ENCODE results near the gene SH3GLB1. TPM values are rescaled to one million over a fixed set of nuclear protein-coding genes. Genes with fewer than 3 reads are reported as not detected.

The SH3GLB1 gene
- polyA plus RNA-seq, 3 donors, result 67.4 to 73.0 (median 69.6) TPM

DNA sequence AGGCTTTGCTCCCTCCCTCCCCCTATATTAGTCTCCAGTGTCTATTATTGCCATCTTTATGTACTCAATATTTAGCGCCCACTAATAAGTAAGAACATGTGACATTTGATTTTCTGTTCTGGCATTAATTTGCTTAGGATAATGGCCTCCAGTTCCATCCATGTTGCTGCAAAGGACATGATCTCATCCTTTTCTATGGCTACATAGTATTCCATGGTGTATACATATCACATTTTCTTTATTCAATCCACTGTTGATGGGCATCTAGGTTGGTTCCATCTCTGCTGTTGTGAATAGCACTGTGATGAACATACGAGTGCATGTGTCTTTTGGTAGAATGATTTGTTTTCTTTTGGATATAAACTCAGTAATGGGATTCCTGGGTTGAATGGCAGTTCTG is 61.3 kb downstream of the SH3GLB1 start:
- DNase-seq, result no peak

DNA sequence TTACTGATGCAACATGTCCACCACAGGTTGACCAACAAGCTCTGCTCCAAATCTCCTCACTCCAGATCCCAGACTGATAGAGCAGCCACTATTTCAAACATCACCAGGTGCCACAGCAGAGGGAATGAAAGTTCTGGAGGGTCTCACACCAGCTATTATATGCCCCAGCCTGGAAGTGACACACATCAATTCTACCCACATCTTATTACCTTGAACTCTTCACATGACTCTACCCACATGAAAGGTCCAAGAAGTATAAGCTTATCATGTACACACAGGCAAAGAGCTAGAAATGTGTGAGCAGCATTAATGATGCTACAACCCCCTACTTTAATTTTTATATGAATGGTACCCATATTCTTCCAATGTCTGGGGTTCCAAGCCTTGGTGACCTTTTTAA is 64.2 kb downstream of the SH3GLB1 start:
- DNase-seq, result no peak

DNA sequence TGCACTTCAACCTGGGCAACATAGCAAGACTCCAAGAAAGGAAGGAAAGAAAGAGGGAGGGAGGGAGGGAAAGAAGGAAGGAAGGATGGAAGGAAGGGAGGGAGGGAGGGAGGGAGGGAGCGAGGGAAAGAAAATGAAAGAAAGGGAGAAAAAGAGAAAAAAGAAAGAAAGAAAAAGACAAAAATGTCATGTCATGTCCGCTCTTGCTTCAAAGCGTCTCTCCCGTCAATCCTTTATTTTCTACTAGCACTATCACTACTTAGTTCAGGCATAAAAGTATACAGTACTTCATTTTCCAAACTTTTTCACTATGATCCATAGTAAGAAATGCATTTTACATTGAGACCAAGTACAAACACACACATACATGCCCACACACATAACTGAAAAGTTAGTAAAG is 64.7 kb downstream of the SH3GLB1 start:
- no peak for DNase-seq

DNA sequence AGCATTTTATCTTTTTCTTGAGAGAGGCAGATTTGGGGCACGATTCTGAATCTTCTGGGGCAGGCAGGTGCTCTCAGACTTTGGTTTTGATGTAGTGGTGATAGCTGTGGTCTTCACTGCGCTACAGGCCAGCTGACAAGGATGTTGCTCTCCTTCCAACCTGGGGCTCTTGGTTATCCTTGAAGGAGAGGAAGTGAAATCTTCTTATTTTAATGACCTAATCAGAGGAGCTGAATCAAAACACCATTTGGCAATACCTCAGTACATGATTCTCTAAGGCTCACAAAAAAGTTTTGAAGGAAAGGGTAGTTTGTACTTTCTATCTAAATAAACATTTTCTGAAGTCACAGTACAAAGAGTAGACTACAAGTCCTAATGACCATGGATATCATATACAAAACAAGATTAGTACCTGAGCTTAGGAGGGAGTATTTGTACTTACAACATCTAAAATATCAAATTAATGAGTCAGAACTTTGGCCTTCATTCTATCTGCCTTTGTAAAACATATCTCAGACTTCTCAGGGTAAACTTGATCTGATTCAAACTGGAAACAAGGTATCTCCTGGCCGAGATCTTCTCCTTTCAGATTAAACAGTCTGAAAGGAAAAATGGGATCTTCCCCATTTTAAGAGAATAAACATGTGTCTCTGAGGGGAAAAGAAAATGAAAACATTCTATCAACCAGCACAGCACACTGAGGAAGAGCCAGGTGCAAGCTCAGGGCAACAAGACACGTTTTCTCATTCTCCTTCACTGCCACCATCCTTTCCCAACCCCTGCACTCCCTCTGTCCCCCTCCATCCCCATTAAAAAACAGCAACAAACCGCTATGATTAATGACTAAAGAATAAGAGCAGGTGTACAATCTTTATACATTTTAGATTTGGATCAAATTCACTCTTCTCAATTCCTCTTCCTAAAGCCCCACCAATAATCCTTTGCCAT is 69.2 kb downstream of the SH3GLB1 start:
- DNase-seq, result no peak

DNA sequence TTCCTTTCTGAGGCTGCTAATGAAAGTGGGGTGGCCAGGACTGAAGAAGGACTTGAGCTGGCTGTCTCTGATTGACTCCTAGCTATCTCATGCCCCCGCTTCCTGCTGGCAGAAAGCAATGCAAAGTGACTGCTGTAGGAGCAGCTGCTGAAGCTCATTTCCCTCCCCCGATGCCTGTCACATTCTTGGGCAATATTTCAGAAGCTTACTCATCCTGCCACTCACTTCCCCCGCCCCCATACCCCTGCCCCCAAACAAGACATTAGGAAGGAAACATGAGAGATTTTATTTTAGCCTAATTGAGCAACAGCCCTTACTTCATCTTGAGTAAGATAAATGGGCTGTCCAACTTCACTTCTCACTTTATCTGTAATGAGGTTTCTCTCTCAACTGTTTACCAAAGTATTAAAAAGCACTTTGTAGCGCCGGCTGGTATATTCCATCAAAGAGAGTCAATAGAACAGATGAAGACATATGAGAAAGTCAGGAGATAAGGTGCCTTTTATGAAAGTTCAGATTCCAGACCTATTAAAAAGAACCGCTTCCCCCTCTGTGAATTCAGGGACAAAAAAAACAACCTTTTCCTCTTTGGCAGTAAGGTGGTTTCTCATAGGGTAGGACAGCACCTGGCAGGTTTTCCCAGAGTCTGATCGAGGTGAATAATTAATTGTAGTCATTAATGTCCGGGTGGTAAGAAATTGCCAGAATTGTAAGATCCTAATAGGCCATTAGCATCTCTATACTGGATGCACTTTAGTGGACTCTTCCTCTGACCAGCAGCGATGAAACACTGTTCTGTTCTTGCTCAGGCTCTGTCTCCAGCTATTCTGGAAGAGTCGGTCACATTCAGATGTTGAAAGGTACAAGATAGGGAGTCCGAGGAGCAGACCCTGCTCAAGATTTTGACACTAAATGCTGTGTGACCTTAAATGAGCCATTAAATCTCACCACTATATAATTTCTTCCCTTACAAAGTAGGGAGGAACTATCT is 70.2 kb downstream of the SH3GLB1 start:
- peak; percentile 85 for DNase-seq

DNA sequence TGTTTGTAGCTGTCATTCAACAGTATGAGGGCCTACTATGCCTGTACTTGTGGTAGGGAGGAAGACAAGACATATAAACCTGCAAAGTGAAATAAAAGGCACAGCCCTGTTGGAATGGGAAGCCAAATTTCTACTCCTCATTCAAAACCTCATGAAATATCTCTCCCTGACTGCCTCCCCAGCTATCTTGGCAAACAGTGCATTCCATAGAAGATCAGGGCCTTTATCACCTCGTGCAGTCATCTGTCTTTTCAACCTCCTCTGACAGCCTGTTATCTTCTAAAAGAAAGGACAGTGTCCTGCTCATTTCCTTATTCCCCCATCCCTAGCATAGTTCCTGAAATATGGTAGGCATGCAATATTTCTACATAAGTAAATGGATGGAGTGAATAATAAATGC is 71.0 kb downstream of the SH3GLB1 start:
- DNase-seq, result no peak

DNA sequence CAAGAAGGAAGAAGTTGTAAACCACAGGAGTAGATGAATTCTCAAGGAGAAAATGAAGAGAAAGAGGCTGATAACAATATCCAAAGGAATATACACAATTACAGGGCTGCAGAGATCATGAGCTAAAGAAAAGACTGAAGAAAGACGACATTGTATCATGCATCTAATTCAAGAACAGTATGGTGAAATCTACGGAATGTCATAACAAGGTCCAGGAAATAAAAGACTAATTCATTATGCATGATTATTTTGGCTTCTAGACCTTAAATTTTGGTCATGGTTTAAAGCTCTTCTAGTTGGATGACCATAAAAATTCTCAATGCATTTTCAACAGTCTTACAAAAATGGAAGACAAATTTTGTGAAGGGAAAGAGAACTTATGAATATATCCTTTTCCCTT is 71.7 kb downstream of the SH3GLB1 start:
- DNase-seq, result no peak

DNA sequence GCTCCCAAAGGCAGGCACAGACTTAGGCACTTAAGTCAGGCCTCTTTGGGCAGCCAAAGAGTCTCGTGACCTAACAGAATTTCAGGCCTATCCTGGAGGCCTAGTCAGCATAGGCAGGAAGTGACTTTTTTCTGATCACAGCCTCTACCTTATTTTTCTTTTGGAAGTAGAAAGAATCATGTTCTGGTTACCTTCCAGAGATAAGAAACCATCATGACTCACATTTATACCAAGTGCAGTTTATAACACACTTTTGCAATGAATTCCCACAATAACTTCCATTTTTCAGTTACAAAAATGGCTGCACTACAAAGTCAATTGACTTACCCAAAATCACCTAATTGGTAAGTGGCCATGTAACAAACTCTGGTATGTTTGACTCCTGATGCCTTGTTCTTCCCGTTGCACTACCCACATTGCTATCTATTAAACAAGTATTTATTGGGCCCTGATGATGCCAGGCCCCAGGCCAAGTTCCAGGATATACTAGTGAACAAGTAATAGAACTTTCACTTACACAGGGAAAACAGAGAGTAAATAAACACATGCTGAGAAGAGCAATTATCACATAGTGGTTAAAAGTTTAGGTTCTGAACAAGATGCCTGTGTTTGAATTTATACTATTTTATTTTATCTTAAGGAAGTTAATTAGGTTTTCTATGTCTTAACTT is 74.3 kb downstream of the SH3GLB1 start:
- no peak for DNase-seq

DNA sequence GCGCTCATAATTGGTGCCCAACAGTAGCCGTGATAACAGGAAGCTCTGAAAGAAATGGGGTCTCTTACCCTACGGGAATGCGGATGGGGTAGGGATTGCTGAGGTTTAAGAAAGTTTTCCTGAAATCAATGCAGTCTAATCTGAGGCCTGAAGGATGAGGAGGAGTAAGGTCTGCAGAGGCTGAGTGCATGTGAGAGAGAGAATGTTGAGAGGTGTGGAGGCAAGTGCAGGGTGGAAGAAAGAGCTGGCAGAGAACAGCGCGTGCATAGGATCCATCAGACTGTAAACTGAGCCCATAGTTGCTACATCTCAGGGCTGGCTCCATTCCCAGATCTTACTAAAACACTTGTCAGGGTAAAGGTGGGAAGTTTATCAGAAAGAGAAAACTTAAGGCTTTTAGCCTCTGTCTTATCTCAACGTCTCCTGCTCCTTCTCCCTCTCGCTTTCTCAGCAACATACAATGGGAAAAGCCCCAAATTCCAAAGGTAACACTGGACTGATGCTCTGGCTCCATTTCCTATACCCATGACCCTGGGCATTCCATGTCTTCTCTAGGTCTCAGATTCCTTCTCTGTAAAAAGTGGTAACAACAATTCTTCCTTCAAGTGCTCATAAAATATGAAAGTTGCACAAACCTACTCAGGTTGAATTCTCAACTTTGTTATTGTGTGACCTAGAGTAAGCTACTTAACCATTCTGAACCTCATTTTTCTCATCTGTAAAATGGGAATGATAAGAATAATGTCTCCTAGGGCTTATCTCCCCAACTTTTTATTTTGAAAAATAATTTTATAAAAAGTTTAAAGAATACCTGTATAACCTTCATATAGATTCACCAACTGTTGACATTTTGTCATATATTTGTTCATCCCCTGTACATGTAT is 75.2 kb downstream of the SH3GLB1 start:
- DNase-seq, result no peak

DNA sequence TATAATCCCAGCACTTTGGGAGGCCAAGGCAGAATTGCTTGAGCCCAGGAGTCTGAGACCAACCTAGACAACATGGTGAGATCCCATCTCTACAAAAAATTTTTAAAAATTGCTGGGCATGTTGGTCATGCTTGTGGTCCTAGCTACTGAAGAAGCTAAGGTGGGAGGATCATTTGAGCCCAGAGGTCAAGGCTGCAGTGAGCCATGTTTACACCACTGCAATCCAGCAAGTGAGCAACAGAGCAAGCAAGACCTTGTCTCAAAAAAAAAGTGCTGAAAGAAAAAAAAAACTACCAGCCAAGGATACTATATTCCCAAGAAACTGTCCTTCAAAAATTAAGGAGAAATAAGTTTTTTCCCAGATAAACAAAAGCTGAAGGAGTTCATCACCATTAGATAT is 78.1 kb downstream of the SH3GLB1 start:
- no peak for DNase-seq

DNA sequence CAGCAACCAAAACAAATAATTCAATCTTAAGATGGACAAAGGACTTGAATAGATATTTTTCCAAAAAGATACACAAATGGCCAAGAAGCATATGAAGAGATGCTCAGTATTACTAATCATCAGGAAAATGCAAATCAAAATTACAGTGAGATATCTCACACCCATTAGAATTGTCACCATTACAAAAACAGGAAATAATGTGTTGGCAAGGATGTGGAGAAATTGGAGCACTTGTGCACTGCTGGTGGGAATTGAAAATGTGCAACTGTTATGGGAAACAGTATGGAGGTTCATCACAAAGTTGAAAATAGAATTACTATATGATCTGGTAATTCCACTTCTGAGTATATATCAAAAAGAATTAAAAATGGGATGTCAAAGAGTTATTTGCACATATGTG is 83.2 kb downstream of the SH3GLB1 start:
- DNase-seq, result no peak

DNA sequence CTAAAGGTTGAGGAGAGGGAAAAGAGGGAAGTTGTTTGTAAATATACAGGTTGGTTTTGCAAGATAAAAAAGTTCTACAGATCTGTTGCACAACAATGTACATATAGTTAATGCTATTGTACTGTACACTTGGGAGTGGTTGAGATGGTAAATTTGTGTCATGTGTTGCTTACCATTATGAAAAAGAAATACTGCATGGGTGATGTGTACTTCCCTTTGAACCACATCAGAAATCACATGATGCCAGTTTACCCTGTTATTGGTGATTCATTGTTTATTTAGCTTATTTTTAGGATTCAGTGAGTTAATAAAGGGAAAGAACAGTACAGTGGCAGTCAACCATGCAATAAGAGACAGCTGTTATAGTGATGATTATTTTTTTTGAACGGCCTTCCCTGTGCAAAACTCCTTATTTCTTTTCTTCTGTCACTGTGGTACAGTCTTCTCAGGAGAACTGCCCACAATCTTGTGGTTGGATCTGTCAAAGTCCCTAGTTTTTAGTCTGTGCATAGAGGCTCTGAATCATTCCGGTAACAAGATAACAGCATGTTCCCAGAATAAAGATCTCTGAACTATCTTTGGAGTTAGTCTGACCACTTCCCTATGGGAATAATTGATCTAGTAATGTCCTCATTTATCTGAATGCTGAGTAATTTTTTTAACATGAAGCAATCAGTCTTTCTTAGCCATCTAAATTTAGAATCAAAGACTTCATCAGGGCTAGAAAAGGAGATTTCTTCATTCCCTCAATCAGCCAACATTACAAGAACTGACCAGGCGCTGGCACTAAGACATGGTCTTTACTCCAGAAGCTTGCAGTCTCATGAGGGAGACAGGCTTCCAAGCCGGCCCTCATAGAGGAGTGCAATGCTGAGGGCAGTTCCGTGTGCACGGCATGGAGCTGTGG is 84.2 kb downstream of the SH3GLB1 start:
- DNase-seq, result no peak

DNA sequence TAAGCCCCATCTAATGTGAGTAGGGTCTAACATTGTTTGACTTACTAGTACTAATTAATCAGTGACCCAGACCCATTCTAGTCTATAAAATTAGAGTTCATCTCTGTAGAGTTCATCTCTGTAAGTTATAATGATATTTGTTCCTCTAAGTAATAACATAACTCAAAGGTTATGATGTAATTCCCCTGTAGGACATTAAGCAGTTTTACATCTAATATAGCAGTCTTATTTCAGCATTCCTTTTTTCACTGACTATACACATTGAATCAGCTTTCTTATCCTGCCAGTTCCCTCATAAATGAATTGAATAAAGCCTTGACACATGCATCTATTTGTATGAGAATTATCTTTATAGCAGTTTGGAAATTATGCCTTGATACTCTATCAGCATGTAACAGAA is 90.9 kb downstream of the SH3GLB1 start:
- no peak for DNase-seq

Other genes with a start within 250 kb of the SH3GLB1 start
- not detected for gene CLCA1, start 235.6 kb upstream of the SH3GLB1 start, polyA plus RNA-seq (ENCODE audit: insufficient read length in 3 of 3)
- not detected for gene CLCA4, start 157.5 kb upstream of the SH3GLB1 start, polyA plus RNA-seq (ENCODE audit: insufficient read length in 3 of 3)
- 100 to 1,000 TPM; 247 to 282 (median 270) TPM for gene SELENOF, start 209.6 kb downstream of the SH3GLB1 start, polyA plus RNA-seq (ENCODE audit: insufficient read length in 3 of 3)
- gene HS2ST1, start 210.1 kb downstream of the SH3GLB1 start, polyA plus RNA-seq (ENCODE audit: insufficient read length in 3 of 3), result 10 to 100 TPM; 37.7 to 42.8 (median 41.7) TPM